H1 (cell line): Measurements from ENCODE around the gene COA5. TPM values are rescaled to one million over a fixed set of nuclear protein-coding genes. Genes with fewer than 3 reads are reported as not detected.

Source experiments
- CBX8 ChIP-seq: fragments of 300-800, 300-1000 bp; sonication (generic); IDR thresholded peaks from 2 replicates; pipeline ENCODE4 v1.7.1; 2016; ENCODE audit warnings: low read depth, low read length, borderline replicate concordance
- CHD2 ChIP-seq: IDR thresholded peaks from 2 replicates; pipeline ENCODE4 v1.6.1; 2012; ENCODE audit warnings: low read length, improper control_type of control experiment
- GABPA ChIP-seq: IDR thresholded peaks from 2 replicates; pipeline ENCODE4 v1.6.1; 2011; ENCODE audit warnings: mild to moderate bottlenecking, low read length, moderate library complexity, borderline replicate concordance; ENCODE audit not compliant: insufficient read depth
- KDM4A ChIP-seq: IDR thresholded peaks from one replicate; pipeline ENCODE4 v1.7.1; 2012; ENCODE audit warnings: low read depth, mild to moderate bottlenecking, moderate library complexity, low read length, inconsistent platforms; ENCODE audit not compliant: severe bottlenecking
- SIX5 ChIP-seq: IDR thresholded peaks from 2 replicates; pipeline ENCODE4 v1.6.1; 2011; ENCODE audit warnings: mild to moderate bottlenecking, low read depth, low read length
- TAF7 ChIP-seq: optimal IDR thresholded peaks from 2 replicates; pipeline ENCODE3; 2011; ENCODE audit warnings: low read depth, mild to moderate bottlenecking, inconsistent platforms, low read length, moderate library complexity, borderline replicate concordance
- polyA plus RNA-seq, 7 experiments: library from polyadenylated mRNA; depleted of rRNA in 3 of 7; stranded (reverse) in 5 of 7; unstranded in 2 of 7; fragments of >200 nt in 5 of 7; fragments of 200-250 nt in 2 of 7; gene quantifications; 1 replicate in 5 of 7; 2 replicates in 1 of 7; 4 replicates in 1 of 7; pipeline versions ENCODE4 v1.2.1 to v1.2.3, GENCODE V29; 2011 to 2013; ENCODE audit warnings: missing spikeins in 2 of 7, mixed read lengths in 2 of 7
- total RNA-seq: library from RNA; stranded (reverse); fragmentation: NEBNext Ultra II Directional; extraction: Animal tissue kit (Norgen Biotek cat#: 25700); gene quantifications from 2 replicates; pipeline ENCODE4 v1.2.1, GENCODE V29; 2021
- TF ChIP-seq, protein P1 (sequence below): fragments of 300-600 bp; sonication (generic); IDR thresholded peaks from 2 replicates; pipeline ENCODE4 v1.7.1; 2012; ENCODE audit warnings: low read length, moderate library complexity, mild to moderate bottlenecking, inconsistent platforms; ENCODE audit not compliant: insufficient replicate concordance
- TF ChIP-seq, protein P2 (sequence below): IDR thresholded peaks from 2 replicates; pipeline ENCODE4 v1.6.1; 2012; ENCODE audit warnings: low read length, inconsistent platforms
- TF ChIP-seq, protein P3 (sequence below): IDR thresholded peaks from 2 replicates; pipeline ENCODE4 v1.6.1; 2012; ENCODE audit warnings: inconsistent platforms

The COA5 gene
- total and polyA plus RNA-seq, 2 of the 8 experiments (the other 6 are each of a cell fraction or from before 2014, with no cell fraction given): 20.3 to 24.7 TPM

DNA sequence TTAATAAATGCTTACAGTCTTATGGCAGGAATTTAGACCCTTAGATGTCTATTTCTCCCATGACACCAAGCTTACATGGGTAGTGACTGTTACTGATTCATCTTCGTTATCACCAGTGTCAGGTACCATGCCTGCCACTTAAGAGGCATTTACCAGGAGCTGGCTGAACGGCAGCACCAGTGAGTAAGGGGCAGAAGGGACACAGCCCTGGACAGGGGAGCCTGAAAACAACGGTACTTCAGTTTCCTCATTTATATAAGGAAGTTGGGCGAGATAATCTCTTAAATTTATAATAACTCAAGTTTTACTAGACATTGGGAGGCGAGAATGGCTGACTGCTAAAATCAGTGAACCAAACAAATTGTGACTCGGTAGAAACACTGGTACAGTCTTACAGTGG lies 1.2 kb downstream of the COA5 start (continued):
- TF ChIP-seq, protein P1, sequence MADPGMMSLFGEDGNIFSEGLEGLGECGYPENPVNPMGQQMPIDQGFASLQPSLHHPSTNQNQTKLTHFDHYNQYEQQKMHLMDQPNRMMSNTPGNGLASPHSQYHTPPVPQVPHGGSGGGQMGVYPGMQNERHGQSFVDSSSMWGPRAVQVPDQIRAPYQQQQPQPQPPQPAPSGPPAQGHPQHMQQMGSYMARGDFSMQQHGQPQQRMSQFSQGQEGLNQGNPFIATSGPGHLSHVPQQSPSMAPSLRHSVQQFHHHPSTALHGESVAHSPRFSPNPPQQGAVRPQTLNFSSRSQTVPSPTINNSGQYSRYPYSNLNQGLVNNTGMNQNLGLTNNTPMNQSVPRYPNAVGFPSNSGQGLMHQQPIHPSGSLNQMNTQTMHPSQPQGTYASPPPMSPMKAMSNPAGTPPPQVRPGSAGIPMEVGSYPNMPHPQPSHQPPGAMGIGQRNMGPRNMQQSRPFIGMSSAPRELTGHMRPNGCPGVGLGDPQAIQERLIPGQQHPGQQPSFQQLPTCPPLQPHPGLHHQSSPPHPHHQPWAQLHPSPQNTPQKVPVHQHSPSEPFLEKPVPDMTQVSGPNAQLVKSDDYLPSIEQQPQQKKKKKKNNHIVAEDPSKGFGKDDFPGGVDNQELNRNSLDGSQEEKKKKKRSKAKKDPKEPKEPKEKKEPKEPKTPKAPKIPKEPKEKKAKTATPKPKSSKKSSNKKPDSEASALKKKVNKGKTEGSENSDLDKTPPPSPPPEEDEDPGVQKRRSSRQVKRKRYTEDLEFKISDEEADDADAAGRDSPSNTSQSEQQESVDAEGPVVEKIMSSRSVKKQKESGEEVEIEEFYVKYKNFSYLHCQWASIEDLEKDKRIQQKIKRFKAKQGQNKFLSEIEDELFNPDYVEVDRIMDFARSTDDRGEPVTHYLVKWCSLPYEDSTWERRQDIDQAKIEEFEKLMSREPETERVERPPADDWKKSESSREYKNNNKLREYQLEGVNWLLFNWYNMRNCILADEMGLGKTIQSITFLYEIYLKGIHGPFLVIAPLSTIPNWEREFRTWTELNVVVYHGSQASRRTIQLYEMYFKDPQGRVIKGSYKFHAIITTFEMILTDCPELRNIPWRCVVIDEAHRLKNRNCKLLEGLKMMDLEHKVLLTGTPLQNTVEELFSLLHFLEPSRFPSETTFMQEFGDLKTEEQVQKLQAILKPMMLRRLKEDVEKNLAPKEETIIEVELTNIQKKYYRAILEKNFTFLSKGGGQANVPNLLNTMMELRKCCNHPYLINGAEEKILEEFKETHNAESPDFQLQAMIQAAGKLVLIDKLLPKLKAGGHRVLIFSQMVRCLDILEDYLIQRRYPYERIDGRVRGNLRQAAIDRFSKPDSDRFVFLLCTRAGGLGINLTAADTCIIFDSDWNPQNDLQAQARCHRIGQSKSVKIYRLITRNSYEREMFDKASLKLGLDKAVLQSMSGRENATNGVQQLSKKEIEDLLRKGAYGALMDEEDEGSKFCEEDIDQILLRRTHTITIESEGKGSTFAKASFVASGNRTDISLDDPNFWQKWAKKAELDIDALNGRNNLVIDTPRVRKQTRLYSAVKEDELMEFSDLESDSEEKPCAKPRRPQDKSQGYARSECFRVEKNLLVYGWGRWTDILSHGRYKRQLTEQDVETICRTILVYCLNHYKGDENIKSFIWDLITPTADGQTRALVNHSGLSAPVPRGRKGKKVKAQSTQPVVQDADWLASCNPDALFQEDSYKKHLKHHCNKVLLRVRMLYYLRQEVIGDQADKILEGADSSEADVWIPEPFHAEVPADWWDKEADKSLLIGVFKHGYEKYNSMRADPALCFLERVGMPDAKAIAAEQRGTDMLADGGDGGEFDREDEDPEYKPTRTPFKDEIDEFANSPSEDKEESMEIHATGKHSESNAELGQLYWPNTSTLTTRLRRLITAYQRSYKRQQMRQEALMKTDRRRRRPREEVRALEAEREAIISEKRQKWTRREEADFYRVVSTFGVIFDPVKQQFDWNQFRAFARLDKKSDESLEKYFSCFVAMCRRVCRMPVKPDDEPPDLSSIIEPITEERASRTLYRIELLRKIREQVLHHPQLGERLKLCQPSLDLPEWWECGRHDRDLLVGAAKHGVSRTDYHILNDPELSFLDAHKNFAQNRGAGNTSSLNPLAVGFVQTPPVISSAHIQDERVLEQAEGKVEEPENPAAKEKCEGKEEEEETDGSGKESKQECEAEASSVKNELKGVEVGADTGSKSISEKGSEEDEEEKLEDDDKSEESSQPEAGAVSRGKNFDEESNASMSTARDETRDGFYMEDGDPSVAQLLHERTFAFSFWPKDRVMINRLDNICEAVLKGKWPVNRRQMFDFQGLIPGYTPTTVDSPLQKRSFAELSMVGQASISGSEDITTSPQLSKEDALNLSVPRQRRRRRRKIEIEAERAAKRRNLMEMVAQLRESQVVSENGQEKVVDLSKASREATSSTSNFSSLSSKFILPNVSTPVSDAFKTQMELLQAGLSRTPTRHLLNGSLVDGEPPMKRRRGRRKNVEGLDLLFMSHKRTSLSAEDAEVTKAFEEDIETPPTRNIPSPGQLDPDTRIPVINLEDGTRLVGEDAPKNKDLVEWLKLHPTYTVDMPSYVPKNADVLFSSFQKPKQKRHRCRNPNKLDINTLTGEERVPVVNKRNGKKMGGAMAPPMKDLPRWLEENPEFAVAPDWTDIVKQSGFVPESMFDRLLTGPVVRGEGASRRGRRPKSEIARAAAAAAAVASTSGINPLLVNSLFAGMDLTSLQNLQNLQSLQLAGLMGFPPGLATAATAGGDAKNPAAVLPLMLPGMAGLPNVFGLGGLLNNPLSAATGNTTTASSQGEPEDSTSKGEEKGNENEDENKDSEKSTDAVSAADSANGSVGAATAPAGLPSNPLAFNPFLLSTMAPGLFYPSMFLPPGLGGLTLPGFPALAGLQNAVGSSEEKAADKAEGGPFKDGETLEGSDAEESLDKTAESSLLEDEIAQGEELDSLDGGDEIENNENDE: no peak
- TF ChIP-seq, protein P2, sequence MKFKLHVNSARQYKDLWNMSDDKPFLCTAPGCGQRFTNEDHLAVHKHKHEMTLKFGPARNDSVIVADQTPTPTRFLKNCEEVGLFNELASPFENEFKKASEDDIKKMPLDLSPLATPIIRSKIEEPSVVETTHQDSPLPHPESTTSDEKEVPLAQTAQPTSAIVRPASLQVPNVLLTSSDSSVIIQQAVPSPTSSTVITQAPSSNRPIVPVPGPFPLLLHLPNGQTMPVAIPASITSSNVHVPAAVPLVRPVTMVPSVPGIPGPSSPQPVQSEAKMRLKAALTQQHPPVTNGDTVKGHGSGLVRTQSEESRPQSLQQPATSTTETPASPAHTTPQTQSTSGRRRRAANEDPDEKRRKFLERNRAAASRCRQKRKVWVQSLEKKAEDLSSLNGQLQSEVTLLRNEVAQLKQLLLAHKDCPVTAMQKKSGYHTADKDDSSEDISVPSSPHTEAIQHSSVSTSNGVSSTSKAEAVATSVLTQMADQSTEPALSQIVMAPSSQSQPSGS: no peak
- TF ChIP-seq TAF7 (no peak), CHD2 (no peak), CBX8 (no peak), KDM4A (no peak), SIX5 (no peak), GABPA (no peak)
- TF ChIP-seq, protein P3, sequence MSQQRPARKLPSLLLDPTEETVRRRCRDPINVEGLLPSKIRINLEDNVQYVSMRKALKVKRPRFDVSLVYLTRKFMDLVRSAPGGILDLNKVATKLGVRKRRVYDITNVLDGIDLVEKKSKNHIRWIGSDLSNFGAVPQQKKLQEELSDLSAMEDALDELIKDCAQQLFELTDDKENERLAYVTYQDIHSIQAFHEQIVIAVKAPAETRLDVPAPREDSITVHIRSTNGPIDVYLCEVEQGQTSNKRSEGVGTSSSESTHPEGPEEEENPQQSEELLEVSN: no peak
